Measurements from ENCODE around the gene CSTF2. TPM values are rescaled to one million over a fixed set of nuclear protein-coding genes. Genes with fewer than 3 reads are reported as not detected.

CSTF2 gene
- polyA plus RNA-seq, 1 donor (not counting 4 experiments of a cell fraction or from before 2014, with no cell fraction given): 29.5 TPM

DNA sequence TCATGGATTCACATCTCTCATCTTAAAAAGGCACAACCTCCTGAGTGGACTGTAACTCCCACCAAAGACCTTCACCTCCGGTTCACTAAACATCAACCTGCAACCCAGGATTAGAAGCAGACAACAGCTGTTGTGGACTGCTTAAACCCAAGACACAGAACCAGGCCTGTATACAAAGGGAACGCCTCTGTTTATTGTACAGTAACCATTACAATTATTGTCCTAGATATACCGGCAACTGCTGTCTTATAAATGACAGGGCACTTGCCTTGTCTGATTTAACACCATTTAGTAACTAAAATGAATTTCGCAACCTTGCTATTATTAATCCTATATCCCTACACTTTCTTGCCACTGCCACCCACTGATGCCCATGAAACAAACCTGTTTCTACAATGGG is 22.8 kb upstream of the CSTF2 start:
- no peak for FAIRE-seq
- no peak overlapping the region for H3K4me3 ChIP-seq (ENCODE audit: control insufficient read depth in 2 of 3, extremely low read depth in 1 of 3, insufficient read depth in 2 of 3, low read depth in 1 of 3, low read length in 3 of 3)
- no peak for TF ChIP-seq EZH2 (IDR thresholded peaks at IDR 0.05; ENCODE audit: low read length)
- no peak for TF ChIP-seq CTCF (optimal IDR thresholded peaks at IDR 0.05 in 1 of 3, IDR thresholded peaks at IDR 0.05 in 1 of 3, conservative IDR thresholded peaks at IDR 0.05 in 1 of 3; ENCODE audit: extremely low read depth in 1 of 3, insufficient read depth in 2 of 3, low read length in 3 of 3)

DNA sequence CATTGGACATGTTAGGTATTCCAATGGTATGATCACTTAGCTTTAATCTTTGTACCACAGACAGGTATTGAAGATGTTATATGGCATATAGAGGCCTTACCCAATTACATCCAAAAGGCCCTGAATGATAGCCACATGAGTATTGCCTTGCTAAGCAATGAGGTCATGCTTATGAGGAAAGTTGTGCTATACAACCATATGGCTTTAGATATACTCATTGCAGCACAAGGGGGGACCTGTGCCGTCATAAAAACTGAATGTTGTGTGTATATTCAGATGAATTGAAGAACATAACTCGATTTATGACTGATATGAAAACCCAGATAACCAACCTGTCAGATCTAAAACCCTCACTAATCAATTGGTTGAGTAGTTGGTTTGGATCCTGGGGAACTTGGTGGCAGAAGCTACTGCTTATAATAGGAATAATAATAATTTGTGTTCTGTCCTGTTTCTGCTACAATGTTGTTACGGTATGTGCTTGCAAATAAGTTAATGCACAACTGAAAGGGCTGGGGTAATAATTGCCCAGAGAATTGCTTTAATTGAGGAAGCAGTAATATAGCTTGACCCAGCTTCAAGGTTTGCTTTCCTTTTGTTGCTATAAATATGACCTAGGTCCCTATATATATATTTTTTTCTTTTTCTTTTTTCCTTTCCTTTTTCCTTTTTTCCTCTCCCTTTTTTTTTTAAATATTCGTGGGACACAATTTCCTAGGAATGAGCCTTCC is 21.5 kb upstream of the CSTF2 start:
- DNase-seq (ENCODE audit: low read depth, low spot score) (no peak), FAIRE-seq (no peak)
- dilution Hi-C loops (cut with MboI; ENCODE audit: extremely low pct_ligation_motif_present, low sequenced_read_pairs): no loop called here
- Histone ChIP-seq H3K36me3 (ENCODE audit: control insufficient read depth in 2 of 2, extremely low read depth in 1 of 2, insufficient read depth in 2 of 2, low read length in 2 of 2) (no peaks in the 10 kb centered on the region), H3K4me3 (ENCODE audit: control insufficient read depth in 2 of 3, extremely low read depth in 1 of 3, insufficient read depth in 2 of 3, low read depth in 1 of 3, low read length in 3 of 3) (no peak overlapping the region), H3K9ac (ENCODE audit: control insufficient read depth, extremely low read depth, insufficient read depth, low read length) (no peak overlapping the region), H3K4me1 (ENCODE audit: control insufficient read depth, extremely low read depth, insufficient read depth, low read length) (no peaks in the 10 kb centered on the region), H3K4me2 (ENCODE audit: control insufficient read depth, extremely low read depth, insufficient read depth, low read depth, low read length) (no peak overlapping the region), H4K20me1 (ENCODE audit: control insufficient read depth, extremely low read depth, insufficient read depth, low read length) (no peaks in the 10 kb centered on the region), H2AFZ (ENCODE audit: control insufficient read depth, low read length) (no peak overlapping the region), H3K27me3 (ENCODE audit: control insufficient read depth, extremely low read depth, insufficient read depth, low read length) (no peaks in the 10 kb centered on the region), H3K9me3 (ENCODE audit: control insufficient read depth, low read depth, low read length) (no peaks in the 10 kb centered on the region), H3K27ac (ENCODE audit: control insufficient read depth, insufficient read depth, low read length) (no peak overlapping the region), H3K79me2 (ENCODE audit: control insufficient read depth, insufficient read depth, low read length) (no peaks in the 10 kb centered on the region), H3K9me1 (ENCODE audit: control insufficient read depth, extremely low read depth, insufficient read depth, low read length) (no peaks in the 10 kb centered on the region)
- TF ChIP-seq CTCF (optimal IDR thresholded peaks at IDR 0.05 in 1 of 3, IDR thresholded peaks at IDR 0.05 in 1 of 3, conservative IDR thresholded peaks at IDR 0.05 in 1 of 3; ENCODE audit: extremely low read depth in 1 of 3, insufficient read depth in 2 of 3, low read length in 3 of 3) (no peak), EZH2 (IDR thresholded peaks at IDR 0.05; ENCODE audit: low read length) (no peak)

More for the DNA sequence above, 22.8 kb upstream of the CSTF2 start:
- dilution Hi-C loops (cut with MboI; ENCODE audit: extremely low pct_ligation_motif_present, low sequenced_read_pairs): no loop called here
- Histone ChIP-seq H3K4me2 (ENCODE audit: control insufficient read depth, extremely low read depth, insufficient read depth, low read depth, low read length) (no peak overlapping the region), H3K27me3 (ENCODE audit: control insufficient read depth, extremely low read depth, insufficient read depth, low read length) (no peaks in the 10 kb centered on the region), H3K4me1 (ENCODE audit: control insufficient read depth, extremely low read depth, insufficient read depth, low read length) (no peaks in the 10 kb centered on the region), H3K9me3 (ENCODE audit: control insufficient read depth, low read depth, low read length) (no peaks in the 10 kb centered on the region), H2AFZ (ENCODE audit: control insufficient read depth, low read length) (no peak overlapping the region), H3K27ac (ENCODE audit: control insufficient read depth, insufficient read depth, low read length) (no peak overlapping the region), H3K36me3 (ENCODE audit: control insufficient read depth in 2 of 2, extremely low read depth in 1 of 2, insufficient read depth in 2 of 2, low read length in 2 of 2) (no peaks in the 10 kb centered on the region), H4K20me1 (ENCODE audit: control insufficient read depth, extremely low read depth, insufficient read depth, low read length) (no peaks in the 10 kb centered on the region), H3K9ac (ENCODE audit: control insufficient read depth, extremely low read depth, insufficient read depth, low read length) (no peak overlapping the region), H3K9me1 (ENCODE audit: control insufficient read depth, extremely low read depth, insufficient read depth, low read length) (no peaks in the 10 kb centered on the region), H3K79me2 (ENCODE audit: control insufficient read depth, insufficient read depth, low read length) (no peaks in the 10 kb centered on the region)
- DNase-seq (ENCODE audit: low read depth, low spot score): no peak

All from keratinocyte (primary cell).